ENCODE data around the gene MKI67. TPM values are rescaled to one million over a fixed set of nuclear protein-coding genes. Genes with fewer than 3 reads are reported as not detected.

The MKI67 gene
- total RNA-seq, 1 donor from 2014 or later = 1.2 TPM

DNA sequence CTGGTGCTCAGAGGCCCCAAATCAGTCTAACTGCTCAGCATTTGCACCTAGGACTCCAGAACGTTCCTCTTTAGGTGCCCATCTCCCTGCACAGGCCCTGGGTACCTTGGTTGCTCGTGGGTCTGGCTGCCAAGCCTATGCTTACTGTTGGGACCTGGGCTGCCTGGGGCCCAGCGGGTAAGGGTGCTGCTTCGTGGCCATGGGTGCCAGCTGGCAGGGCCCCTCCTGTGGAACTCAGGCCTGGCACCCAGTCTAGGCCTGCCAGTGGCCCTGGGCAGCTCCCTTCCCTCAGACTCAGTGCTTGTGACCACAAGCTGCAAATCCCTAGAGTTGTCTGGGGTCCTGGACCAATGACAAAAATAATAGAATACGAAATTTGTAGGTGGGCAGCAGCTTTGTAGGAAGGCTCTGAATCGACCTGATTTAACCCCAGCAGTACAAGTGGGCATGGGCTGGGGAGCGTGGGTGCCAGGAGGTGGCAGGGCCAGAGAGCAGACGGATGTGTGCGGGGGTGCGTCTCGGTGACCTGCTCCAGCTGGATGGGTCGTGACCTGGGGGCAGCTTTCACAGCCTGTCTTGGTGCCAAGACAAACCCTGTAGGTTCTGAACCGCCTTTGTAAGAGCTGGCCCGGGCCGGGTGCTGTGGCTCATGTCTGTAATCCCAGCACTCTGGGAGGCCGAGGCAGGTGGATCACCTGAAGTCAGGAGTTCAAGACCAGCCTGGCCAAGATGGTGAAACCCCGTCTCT, 69.7 kb downstream of the MKI67 start:
- FAIRE-seq (no peak), DNase-seq (ENCODE audit: low spot score in 2 of 2) (no peak)

DNA sequence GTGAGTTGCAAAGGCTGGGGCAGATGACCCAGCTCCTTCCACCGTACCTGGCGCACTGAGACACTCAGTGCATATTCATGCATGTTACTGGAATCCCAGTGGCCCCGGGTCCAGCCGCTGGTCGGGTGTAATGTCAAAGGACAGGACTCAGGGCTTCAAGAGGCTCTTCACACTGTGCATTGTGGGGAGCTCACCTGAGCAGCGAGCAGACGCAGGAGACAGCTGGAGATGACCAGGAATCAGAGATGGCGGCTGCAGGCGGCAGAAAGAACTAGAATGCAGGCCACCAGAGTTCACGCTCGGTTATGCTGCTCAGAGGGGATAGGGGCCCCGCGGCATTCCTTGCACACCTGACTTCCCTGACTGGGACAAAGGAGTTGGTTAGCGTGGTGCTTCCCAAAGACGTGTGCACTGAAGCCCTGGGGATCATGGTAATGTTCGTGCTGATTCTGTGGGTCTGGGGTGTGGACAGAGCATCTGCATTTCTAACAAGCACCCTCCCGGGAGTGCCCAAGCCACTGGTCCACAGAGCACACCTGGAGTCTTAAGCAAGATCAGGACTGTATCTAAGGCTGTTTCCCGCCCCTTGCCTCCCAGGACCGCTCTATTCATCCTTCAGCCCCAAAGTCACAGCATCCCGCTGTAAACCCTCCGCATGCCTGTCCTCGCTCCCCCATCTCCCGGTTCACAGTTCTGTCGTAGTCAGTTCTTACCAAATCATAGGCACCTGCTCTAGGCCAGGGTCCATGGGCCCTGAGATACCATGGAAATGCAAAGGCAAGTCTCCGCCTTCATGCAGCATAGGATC, 71.0 kb downstream of the MKI67 start:
- FAIRE-seq (no peak), DNase-seq (ENCODE audit: low spot score in 2 of 2) (no peak)

DNA sequence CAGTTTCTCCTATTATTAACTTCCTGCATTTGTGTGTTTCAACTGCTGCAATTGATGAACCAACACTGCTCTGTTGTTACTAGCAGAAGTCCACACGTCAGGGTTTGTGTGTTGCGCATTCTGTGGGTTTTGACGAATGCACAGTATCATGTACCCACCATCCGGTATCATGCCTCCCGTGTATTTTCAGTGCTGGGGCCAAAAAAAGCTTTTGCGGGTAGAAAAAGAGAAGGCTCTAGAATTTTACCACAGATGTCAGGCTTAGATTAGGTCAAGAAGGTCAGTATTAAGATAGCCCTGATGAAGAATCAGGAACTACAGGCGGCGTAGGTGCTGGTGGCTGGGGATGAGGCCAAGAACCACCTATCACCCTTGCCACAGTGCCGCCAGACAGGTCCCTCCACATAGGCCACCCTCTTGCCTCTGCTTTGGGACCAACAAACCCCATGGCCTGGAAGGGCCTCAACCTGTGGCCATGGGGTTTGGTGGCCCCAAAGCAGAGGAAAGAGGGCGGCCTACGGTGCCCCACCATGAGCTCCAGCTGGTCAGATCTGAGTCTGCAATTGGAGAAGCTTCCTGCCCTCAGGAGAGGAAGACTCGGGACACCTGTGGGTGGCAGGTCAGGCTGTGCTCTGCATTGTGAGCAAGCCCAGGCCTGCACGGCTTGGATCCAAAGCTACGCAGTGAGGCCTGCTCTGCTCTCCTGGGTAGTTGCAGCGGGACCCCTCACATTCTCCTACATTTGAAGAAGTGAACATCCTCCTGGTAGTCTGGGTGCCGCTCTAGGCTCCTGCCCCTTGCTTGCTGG, 71.9 kb downstream of the MKI67 start:
- DNase-seq (ENCODE audit: low spot score in 2 of 2) = no peak
- no peak for FAIRE-seq

DNA sequence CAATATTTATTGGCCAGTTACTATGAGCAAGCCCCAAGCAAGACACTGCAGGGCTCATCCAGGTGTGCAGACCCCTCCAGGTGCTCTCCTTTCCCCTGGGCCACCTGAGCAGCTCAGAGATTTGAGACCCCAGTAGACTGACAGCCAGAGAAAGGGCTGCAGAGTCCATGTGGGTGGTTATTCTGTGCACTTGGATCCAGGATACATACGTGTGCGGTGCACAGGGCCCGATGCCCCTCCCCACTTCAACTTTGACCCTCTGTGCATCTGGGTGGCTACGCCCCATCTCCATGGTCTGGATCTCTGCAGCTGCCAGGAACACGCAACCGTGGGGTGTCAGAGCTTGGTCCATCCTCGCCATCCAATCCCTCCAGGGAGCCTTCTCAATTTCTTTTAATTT, 72.9 kb downstream of the MKI67 start:
- DNase-seq (ENCODE audit: low spot score in 2 of 2) = no peak
- no peak for FAIRE-seq

DNA sequence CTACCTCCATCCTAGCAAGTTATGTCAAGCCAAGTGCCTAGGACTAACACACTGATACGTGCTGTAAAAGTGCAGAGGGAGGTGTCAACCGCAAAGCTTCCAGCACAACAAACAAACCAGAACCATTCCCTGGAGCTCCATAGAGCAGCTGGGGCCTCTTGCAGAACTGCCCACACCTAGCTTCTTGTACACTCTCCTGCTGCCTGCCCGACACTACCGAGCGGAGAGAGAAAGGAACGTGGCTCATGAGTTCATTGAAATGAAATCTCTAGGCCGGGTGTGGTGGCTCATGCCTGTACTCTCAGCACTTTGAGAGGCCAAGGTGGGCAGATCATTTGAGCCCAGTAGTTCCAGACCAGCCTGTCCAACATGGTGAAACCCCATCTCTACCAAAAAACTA, 73.5 kb downstream of the MKI67 start:
- FAIRE-seq (no peak), DNase-seq (ENCODE audit: low spot score in 2 of 2) (no peak)

DNA sequence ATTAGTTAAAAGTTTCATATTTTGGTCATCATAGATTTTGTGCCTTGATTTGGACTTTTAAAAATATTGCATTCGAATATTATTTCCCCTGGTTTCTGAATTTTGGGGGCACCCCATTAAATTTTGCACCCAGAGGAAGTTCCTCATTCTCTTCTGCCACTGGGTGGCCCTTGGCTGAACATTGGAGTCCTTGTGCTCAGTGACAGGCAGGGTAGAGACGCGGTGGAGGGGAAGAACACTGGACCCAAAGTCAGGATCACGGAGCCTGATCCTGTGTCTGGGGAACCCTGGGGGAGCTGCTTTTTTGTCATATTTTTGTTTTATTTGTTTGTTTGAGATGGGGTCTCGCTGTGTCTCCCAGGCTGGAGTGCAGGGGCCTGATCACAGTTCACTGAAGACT, 74.7 kb downstream of the MKI67 start:
- no peak for FAIRE-seq
- no peak for DNase-seq (ENCODE audit: low spot score in 2 of 2)

DNA sequence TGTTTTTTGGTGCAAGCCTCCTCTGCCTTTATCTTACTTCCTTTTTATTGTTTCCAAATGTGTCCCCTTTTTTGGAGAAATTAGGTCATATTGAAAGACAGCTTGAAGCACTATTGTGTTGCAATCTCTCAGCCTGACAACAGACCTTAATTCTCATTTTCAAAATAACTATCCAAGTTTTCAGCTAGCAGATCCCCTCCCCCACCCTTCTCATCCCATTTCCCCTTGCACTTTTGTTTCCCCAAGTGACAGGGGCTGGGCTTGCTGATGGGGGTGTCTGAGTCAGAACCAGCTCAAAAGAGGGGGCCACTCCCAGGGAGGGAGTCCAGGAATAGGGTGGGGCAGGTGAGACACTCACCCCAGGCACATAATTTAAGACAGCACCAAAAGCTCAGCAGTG, 75.3 kb downstream of the MKI67 start:
- FAIRE-seq (no peak), DNase-seq (ENCODE audit: low spot score in 2 of 2) (no peak)

DNA sequence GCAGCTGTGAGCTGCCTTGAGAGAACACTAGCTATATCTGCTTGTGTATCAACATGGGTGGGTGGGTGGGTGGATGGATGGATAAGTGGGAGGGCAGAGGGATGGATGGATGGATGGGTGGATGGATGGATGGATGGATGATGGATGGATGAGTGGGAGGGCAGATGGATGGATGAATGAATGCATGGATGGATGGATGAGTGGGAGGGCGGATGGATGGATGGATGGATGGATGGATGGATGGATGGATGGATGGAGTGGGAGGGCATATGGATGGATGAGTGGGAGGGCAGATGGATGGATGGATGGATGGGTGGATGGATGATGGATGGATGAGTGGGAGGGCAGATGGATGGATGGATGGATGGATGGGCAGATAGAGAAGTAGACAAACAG, 76.1 kb downstream of the MKI67 start:
- FAIRE-seq (no peak), DNase-seq (ENCODE audit: low spot score in 2 of 2) (no peak)

DNA sequence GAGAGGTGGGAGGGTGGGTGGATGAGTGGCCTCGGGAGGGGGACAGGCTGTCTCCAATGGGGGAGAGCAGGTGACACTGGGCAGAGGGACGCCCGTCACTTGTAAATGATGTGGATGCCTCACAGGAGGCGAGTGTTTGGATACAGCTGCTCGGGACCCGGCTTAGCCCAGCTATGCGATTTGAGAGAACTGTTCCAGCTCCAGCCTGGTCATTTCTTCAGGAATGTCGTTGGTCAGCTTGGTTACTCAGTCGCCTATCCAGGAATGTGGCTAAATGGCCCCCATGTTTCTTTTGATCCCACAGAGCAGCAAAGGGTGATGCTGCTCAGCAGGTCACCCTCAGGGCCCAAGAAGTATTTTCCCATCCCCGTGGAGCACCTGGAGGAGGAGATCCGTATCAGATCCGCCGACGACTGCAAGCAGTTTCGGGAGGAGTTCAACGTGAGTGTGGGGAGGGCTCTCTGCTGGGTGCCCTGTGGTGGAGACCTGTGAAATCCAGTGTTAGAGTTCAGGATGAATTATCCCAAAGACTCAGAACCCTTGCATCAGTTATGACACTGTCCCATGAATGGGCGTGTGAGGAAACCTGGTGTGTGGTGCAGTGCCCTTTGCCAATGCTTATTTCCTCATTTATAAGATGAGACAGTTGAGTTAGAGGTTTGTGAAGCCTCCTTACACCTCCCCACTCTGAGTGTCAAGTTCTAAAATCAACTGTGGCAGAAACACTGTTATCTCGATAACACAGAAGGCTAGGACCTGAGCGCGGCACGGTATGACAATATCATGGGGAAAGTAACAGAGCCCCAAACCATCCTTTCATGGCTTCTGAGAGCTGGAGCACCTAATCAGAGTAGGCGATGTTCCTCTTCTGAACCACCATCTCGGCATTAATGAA, 76.8 kb downstream of the MKI67 start:
- FAIRE-seq = no peak
- no peak for DNase-seq (ENCODE audit: low spot score in 2 of 2)

DNA sequence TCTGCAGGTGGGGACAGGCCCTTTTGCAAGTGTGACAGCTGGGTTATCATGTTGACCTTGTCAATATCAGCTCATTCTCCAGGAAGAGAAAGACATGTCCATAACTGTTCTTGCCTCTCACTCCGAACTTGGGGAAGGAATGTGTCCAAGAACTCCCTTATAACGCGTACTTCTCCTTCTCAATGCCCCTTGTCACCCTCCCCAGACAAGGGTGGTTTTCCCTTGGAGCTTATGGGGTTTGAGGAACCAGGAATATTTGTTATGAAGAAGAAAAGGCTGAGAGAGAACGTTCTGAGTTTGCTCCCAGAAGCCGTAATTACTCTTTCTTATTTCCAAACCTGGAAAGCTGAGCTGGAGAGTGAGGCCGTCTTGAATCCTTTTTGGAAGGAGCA, 77.4 kb downstream of the MKI67 start:
- DNase-seq (ENCODE audit: low spot score in 2 of 2) (no peak), FAIRE-seq (no peak)

DNA sequence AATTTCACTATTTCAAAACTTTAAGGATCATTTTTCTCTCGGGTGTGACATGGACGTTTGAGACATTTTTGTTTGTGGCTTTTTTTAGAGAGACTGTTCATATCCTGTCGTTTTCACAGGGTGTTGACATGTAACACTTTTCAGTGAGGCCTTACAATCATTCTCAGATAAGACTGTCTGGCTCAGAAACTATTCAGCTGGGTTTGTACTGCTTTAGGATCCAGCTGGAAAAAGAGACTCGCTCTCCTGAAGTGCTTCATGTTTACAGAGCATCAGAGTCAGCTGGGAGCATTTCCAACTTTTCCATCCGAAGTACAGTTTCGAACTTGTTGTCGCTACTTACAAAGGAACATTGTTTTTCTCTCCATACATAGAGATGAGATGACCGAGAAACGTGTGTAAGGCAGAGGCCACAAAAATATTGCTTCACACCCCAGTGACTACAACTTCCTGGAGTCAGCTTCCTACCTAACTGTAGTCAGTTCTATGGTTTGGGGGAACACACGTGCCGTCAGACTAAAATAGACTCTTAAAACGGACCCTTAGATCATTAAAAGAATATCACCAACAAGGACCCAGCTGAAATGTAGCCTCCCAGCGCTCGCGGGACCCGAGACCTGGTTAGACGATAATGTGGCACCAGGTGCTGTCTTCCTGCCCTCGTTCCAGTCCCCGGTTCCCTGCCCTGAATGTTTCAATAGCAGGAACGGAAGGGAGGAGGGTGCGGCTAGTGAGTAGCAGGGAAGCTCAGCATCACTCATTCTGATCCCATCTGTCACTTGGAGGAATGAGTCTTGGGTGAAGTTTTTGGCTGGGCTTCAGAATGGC, 78.0 kb downstream of the MKI67 start:
- no peak for FAIRE-seq

DNA sequence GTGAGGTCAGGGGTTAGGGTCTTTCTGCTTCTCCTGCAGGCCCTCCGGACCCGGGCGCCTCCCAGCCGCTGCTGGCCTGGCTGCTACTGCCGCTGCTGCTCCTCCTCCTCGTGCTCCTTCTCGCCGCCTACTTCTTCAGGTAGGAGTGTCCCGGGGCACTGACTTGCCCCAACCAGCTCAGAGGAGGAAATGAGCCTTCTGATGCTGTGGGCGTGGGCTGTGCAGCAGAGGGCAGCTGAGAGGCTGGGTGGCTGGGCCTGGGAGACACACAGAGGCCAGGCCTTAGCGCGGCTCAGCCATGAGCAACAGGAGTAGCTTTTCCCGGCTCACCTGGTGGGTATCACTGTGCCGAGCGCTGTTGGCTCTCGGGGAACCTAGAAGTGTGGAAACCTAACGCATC, 78.9 kb downstream of the MKI67 start:
- no peak for DNase-seq (ENCODE audit: low spot score in 2 of 2)
- no peak for FAIRE-seq

More for the DNA sequence above, 78.0 kb downstream of the MKI67 start:
- DNase-seq (ENCODE audit: low spot score in 2 of 2) = no peak

DNA sequence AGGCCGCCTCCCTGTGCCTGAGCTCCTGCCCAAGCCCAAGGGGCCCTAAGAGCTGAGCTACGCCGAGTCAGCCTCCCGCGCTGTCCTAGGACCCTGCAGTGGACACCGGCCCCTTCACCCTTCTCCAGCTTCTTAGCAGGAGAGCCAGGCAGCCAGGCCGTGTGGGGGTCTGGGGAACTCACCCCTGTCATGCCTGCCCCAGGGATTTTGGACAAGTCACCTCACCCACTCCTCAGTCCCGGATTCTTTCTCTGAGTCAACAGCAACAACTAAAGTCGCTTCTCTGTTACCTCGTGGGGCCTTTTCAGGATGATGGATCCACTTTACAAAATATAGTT, 79.3 kb downstream of the MKI67 start:
- no peak for FAIRE-seq
- DNase-seq (ENCODE audit: low spot score in 2 of 2) = no peak

Other genes with a start within 250 kb of the MKI67 start
- not detected for gene CLRN3, start 233.5 kb downstream of the MKI67 start, total RNA-seq
- 16.3 TPM for gene PTPRE, start 219.3 kb downstream of the MKI67 start, total RNA-seq